BLaER1 (cell line): ENCODE data around the gene CARMIL3.

Source experiments
- H3K27ac ChIP-seq: shearing (Covaris generic); formaldehyde crosslinking; 2 replicates; pipeline ENCODE4 v1.8.1; 2022
- H3K27me3 ChIP-seq: shearing (Covaris generic); formaldehyde crosslinking; 2 replicates; pipeline ENCODE4 v1.8.1; 2022
- H3K36me3 ChIP-seq: shearing (Covaris generic); formaldehyde crosslinking; 2 replicates; pipeline ENCODE4 v1.8.1; 2022
- H3K4me1 ChIP-seq: shearing (Covaris generic); formaldehyde crosslinking; 2 replicates; pipeline ENCODE4 v1.8.1; 2022
- H3K4me2 ChIP-seq: shearing (Covaris generic); formaldehyde crosslinking; 2 replicates; pipeline ENCODE4 v1.8.1; 2022
- H3K4me3 ChIP-seq: shearing (Covaris generic); formaldehyde crosslinking; 2 replicates; pipeline ENCODE4 v1.8.1; 2022
- H3K9ac ChIP-seq: shearing (Covaris generic); formaldehyde crosslinking; 2 replicates; pipeline ENCODE4 v1.8.1; 2022
- H3K9me3 ChIP-seq: shearing (Covaris generic); formaldehyde crosslinking; 2 replicates; pipeline ENCODE4 v1.8.1; 2022
- H4K20me1 ChIP-seq: shearing (Covaris generic); formaldehyde crosslinking; 2 replicates; pipeline ENCODE4 v1.8.1; 2022
- Cebpa-rat ChIP-seq: shearing (Covaris generic); IDR thresholded peaks from 2 replicates; pipeline ENCODE4 v1.8.1; 2022

Gene CARMIL3

DNA sequence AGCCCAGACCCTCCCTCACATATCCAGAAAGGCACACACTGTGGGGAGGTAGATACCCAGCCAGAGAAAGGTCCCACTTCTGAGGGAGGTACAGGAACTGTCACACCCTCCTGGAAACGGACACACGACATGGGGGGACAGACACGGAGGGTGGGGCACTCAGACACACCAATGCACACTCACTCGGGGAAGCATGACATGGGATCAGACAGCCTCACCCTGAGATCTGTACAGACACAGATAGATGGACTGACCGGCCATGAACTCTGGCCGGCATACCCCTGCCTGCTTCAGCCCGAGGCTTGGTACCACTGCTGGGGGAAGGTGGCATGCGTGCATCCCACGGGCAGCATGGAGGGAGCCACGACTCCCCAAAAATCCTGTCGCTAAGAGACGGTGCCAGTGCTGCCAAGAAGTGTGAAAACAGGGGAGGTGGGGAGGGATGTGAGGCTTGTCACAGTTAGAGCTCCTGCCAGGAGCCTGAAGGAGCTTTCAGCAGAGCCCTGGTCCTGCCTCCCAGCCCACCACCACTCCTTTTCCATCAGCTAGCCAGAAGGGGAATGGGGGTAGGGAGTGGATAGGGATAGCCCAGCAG is 20.1 kb downstream of the CARMIL3 start:
- no peak for TF ChIP-seq Cebpa-rat
- no peaks in the 10 kb centered on the region for H3K36me3 ChIP-seq
- H3K9ac ChIP-seq = no peak overlapping the region
- no peak overlapping the region for H3K27ac ChIP-seq
- H3K9me3 ChIP-seq = no peaks in the 10 kb centered on the region
- no peaks in the 10 kb centered on the region for H4K20me1 ChIP-seq
- no peak overlapping the region for H3K4me3 ChIP-seq
- no peaks in the 10 kb centered on the region for H3K27me3 ChIP-seq
- H3K4me1 ChIP-seq = peaks cover 32% of the 10 kb centered on the region
- H3K4me2 ChIP-seq = no peak overlapping the region

DNA sequence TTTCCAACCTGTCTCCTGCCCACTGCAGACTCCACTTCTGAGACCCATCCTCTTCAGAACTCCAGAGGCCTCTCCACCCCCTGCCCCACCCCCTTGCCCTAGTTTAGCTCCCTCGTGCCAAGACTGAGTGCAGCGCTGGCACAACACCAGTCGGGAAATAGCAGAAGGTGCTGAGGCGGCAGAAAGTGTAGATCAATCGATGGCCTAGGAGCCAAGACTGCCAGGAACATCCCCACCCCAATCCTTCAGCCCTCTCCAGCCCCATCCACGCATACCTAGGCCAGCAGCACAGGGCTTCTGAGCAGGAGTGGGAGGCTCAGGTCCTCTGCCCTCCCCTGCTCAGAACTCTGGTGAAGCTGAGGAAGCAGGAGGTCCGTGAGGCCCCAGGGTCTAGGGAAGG is 20.6 kb downstream of the CARMIL3 start:
- no peak for TF ChIP-seq Cebpa-rat
- Histone ChIP-seq H3K4me2 (peak overlapping the region; percentile 39), H3K4me3 (no peak overlapping the region), H4K20me1 (no peaks in the 10 kb centered on the region), H3K4me1 (peaks cover 32% of the 10 kb centered on the region), H3K9me3 (no peaks in the 10 kb centered on the region), H3K36me3 (no peaks in the 10 kb centered on the region), H3K9ac (no peak overlapping the region), H3K27ac (no peak overlapping the region), H3K27me3 (no peaks in the 10 kb centered on the region)

DNA sequence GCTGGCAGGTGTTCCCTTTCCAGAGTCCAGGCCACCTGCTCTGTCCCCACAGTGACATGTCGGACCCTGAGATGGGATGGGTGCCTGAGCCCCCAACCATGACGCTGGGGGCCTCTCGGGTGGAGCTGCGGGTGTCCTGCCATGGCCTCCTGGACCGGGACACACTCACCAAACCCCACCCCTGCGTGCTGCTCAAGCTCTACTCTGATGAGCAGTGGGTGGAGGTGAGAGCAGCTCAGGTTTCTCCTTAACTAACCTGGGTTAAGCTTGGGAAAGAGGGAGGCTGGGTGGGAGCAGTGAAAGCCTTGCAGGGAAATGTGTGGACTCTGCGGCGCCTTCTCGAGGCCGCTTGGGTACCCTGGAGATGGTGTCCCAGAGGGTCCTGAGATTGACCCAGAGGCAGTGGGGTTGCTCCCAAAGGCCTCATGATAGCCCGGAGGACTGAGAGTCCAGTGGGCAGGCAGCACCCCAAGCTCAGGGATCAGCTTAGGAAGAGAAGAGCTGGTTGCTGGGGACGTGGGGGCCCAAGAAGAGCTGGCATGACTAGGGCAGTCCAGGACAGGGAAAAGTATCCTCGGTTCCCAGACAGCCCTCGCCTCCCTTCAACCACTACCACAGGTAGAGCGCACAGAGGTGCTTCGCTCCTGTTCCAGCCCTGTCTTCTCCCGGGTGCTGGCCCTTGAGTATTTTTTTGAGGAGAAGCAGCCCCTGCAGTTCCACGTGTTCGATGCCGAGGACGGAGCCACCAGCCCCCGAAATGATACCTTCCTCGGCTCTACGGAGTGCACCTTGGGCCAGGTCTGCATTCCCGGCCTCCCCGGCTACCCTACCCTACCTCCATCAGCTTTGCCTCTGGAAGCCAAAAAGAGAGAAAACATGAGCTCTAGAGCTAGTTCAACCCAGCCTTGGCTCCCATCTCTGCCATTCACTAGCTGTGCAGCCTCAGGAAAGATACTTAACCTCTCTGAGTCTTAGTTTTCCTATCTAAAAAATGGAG is 21.4 kb downstream of the CARMIL3 start:
- Histone ChIP-seq H3K4me1 (peaks cover 33% of the 10 kb centered on the region), H3K9me3 (no peaks in the 10 kb centered on the region), H3K27me3 (no peaks in the 10 kb centered on the region), H4K20me1 (no peaks in the 10 kb centered on the region), H3K36me3 (no peaks in the 10 kb centered on the region), H3K27ac (no peak overlapping the region), H3K9ac (no peak overlapping the region), H3K4me2 (peak overlapping the region; percentile 39), H3K4me3 (no peak overlapping the region)
- no peak for TF ChIP-seq Cebpa-rat

DNA sequence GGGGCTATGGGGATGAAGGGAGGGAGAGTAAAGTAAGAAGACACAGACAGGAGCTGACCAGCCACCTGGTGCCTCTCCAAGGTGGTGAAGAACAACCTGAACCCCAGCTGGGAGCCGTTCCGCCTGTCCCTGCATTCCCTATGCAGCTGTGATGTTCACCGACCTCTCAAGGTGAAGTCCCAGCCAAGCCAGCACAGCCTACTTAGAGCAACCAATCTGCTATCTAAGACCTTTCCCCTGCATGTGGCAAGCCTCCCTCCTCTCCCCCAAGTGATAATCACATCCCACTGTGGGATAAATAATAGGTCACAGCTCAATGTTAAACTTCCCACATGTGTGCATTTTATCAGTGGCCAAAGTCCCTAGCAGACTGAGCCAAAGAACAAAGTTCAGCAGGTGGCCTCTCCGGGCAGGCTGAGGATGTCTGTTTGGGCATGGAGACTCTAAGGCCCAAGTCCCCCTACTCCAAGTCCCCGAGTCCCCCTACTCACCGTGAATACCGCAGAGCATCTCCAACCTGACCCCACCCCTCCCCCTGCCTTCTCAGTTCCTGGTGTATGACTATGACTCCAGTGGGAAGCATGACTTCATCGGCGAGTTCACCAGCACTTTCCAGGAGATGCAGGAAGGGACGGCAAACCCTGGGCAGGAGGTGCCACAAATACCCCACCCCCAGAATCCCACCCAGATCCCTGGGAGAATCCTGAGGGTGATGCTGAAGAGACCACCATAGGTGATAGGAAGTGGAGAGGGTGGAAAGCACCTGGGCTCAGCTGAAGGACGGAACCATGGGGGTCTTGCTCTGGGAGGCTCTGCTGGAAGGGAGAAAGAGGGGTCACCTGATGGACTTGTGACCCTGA is 23.0 kb downstream of the CARMIL3 start:
- H3K4me3 ChIP-seq = no peak overlapping the region
- no peaks in the 10 kb centered on the region for H4K20me1 ChIP-seq
- H3K4me2 ChIP-seq = no peak overlapping the region
- H3K36me3 ChIP-seq = no peaks in the 10 kb centered on the region
- no peak for TF ChIP-seq Cebpa-rat
- peaks cover 32% of the 10 kb centered on the region for H3K4me1 ChIP-seq
- H3K9me3 ChIP-seq = no peaks in the 10 kb centered on the region
- H3K27ac ChIP-seq = no peak overlapping the region
- H3K9ac ChIP-seq = no peak overlapping the region
- H3K27me3 ChIP-seq = no peaks in the 10 kb centered on the region

DNA sequence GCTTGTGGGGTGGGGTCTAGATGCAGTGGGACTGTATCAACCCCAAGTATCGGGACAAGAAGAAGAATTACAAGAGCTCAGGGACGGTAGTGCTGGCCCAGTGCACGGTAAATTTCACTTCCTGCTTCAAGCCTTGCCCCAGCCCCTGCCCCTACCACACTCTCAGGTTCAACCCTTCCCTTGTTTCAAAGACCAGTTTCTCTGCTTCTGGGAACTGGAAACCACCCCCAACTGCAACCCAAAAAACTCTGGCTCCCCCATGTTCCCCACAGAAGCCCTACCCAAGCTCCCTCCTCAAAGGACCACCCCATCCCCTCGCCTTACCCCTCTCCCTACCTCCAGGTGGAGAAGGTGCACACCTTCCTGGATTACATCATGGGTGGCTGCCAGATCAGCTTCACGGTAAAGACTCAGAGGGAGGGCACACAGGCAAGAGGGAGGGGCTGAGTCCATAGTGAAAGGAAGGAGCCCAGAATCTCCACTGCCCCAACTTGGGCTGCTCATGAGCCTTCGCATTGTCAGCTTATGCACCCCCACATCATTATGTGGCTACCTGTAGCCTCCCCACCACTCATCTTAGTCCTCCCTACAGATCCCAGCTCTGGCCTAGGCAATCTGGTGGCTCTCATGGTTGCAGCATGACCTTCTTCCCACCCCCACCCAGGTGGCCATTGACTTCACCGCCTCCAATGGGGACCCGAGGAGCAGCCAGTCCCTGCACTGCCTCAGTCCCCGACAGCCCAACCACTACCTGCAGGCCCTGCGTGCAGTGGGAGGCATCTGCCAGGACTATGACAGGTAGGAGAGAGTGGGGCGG is 23.9 kb downstream of the CARMIL3 start:
- H3K27me3 ChIP-seq = no peaks in the 10 kb centered on the region
- peaks cover 41% of the 10 kb centered on the region for H3K4me1 ChIP-seq
- no peaks in the 10 kb centered on the region for H3K36me3 ChIP-seq
- TF ChIP-seq Cebpa-rat = no peak
- H4K20me1 ChIP-seq = no peaks in the 10 kb centered on the region
- H3K9me3 ChIP-seq = no peaks in the 10 kb centered on the region
- H3K27ac ChIP-seq = no peak overlapping the region
- H3K4me2 ChIP-seq = no peak overlapping the region
- no peak overlapping the region for H3K4me3 ChIP-seq
- H3K9ac ChIP-seq = no peak overlapping the region

DNA sequence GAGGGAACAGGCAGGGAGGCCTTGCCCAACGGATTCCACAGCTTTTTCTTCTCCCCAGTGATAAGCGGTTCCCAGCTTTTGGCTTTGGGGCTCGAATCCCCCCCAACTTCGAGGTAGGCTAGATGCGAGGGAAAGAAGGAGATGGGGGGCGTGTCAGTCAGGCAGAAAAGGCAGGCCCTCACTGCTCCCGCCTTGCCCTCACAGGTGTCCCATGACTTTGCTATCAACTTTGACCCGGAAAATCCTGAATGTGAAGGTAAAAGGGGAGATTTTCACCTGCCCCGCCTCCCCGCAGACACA is 24.4 kb downstream of the CARMIL3 start:
- TF ChIP-seq Cebpa-rat = no peak
- Histone ChIP-seq H3K9ac (no peak overlapping the region), H3K27ac (no peak overlapping the region), H3K4me2 (no peak overlapping the region), H3K36me3 (no peaks in the 10 kb centered on the region), H3K4me3 (no peak overlapping the region), H3K27me3 (no peaks in the 10 kb centered on the region), H3K4me1 (peaks cover 43% of the 10 kb centered on the region), H3K9me3 (no peaks in the 10 kb centered on the region), H4K20me1 (no peaks in the 10 kb centered on the region)

DNA sequence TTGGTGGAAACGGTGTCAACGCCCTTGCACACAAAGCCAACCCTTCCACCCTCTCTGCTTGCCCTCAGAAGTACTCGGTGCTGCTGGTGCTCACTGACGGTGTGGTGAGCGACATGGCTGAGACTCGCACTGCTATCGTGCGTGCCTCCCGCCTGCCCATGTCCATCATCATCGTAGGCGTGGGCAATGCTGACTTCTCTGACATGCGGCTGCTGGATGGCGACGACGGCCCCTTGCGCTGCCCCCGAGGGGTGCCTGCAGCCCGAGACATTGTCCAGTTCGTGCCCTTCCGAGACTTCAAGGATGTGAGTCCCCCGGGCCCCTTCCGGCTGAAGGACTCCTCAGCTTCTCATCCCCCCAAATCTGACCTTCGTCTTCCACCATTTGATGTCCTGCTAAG is 25.3 kb downstream of the CARMIL3 start:
- TF ChIP-seq Cebpa-rat = no peak
- H3K36me3 ChIP-seq = no peaks in the 10 kb centered on the region
- no peak overlapping the region for H3K4me2 ChIP-seq
- no peaks in the 10 kb centered on the region for H4K20me1 ChIP-seq
- no peak overlapping the region for H3K4me3 ChIP-seq
- H3K27ac ChIP-seq = no peak overlapping the region
- no peak overlapping the region for H3K9ac ChIP-seq
- H3K9me3 ChIP-seq = no peaks in the 10 kb centered on the region
- peaks cover 4% of the 10 kb centered on the region; the same call in 1 of the 2 replicates for H3K27me3 ChIP-seq
- H3K4me1 ChIP-seq = peaks cover 52% of the 10 kb centered on the region

DNA sequence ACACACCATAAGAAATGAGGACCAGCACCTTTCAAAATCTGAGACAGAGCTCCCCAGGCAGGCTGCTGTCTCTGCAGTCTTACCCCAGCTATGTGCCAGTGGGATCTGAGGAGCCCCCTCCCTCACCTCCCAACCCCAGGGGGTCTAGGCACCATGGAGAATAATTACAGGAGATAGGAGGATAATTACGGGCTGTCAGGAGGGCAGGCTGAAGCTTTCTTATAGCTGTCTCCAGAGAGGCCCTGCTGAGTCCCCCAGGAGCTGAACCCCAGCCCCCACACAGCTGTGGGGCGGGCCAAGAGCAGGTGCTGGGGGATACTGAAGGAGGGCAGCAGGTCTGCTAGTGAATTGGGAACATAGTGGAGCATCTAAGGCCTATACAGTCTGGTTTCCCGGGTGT is 26.3 kb downstream of the CARMIL3 start:
- Histone ChIP-seq H3K4me2 (peak overlapping the region; percentile 55), H3K27ac (no peak overlapping the region), H3K36me3 (no peaks in the 10 kb centered on the region), H3K9ac (no peak overlapping the region), H3K9me3 (no peaks in the 10 kb centered on the region), H4K20me1 (no peaks in the 10 kb centered on the region), H3K4me3 (no peak overlapping the region), H3K27me3 (peaks cover 9% of the 10 kb centered on the region; the same call in 1 of the 2 replicates), H3K4me1 (peaks cover 47% of the 10 kb centered on the region)
- TF ChIP-seq Cebpa-rat = no peak

DNA sequence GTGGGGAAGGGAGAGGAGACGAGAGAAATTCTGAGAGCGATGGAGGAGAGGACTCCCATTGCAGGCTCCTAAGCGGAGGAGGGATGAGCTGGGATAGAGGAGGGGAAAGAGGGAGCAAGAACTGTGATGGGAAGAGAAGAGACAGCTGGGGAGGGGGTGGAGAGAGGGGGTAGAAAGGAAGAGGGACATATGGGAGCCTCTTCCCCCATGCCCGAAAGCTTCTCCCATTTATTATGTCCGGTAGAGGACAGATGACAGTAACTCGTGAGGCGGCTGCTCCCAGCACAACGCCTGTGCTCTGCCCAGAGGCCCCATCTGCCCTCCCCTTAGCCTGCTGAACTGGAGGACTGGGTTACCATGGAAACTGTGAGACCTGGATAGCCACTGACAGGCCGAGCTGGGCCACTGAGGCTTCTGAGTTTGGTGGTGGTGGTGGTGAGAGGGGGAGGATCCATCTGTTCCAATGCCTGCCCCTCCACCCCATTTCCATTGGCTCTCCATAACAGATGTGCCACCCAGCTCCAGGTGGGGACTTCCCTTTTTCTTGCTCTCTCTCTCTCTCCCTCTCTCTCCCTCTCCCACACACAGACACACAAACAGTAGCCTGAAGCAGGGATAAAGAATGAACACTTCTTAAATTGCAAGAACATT is 27.8 kb downstream of the CARMIL3 start:
- peak overlapping the region; percentile 15; the same call in 1 of the 2 replicates for H3K27ac ChIP-seq
- peak overlapping the region; percentile 87 for H3K4me2 ChIP-seq
- peaks cover 9% of the 10 kb centered on the region; the same call in 1 of the 2 replicates for H3K27me3 ChIP-seq
- no peaks in the 10 kb centered on the region for H4K20me1 ChIP-seq
- H3K4me3 ChIP-seq = no peak overlapping the region
- no peak overlapping the region for H3K9ac ChIP-seq
- no peaks in the 10 kb centered on the region for H3K36me3 ChIP-seq
- TF ChIP-seq Cebpa-rat = no peak
- H3K4me1 ChIP-seq = peaks cover 55% of the 10 kb centered on the region
- no peaks in the 10 kb centered on the region for H3K9me3 ChIP-seq
